ENCODE data around the gene SLC24A1. TPM values are rescaled to one million over a fixed set of nuclear protein-coding genes. Genes with fewer than 3 reads are reported as not detected.

SLC24A1 gene
- total and polyA plus RNA-seq, 2 of the 13 experiments (the other 11 are each of a cell fraction or from before 2014, with no cell fraction given), result 5.9 to 8.3 TPM

DNA sequence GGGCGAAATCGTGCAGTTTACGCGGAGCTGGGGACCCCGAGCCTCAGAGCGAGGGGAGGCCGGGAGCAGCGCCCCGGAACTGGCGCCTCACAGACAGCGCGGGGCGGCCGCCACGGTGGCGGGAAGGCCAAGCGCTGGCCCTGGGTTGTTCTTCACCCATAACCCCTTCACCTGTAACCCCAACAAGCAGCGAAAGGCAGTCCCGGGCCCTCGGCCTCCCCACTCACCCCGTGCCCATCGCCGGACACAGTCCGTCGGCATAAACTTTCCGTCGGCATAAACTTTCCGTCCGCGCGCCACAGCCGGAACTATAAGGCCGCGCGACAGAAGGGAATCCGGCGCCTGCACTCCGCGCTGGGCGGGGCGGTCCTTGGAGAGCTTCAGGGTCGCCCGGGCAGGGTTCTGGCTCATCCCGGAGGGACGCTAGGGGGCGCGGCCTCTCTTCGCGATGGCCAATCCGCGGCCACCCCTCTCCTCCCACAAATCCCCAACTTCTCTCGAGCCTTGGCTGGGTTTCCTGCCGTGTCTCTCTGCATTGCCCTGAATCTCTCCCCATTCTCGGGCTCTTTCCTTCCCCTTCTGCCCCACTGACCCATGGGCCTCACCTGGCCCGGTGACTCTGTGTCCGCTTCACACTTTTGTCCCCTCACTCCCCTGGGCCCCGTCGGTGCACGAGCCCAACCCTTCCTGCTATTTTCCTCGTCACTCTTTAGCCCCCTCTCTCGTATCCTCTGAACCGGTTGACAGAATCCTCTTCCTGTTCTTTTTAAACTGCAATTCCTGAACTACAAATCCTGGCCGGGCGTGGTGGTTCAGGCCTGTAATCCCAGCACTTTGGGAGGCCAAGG lies 10.6 kb upstream of the SLC24A1 start, which contains the start of gene INTS14 (continued):
- TF ChIP-seq, protein P1, sequence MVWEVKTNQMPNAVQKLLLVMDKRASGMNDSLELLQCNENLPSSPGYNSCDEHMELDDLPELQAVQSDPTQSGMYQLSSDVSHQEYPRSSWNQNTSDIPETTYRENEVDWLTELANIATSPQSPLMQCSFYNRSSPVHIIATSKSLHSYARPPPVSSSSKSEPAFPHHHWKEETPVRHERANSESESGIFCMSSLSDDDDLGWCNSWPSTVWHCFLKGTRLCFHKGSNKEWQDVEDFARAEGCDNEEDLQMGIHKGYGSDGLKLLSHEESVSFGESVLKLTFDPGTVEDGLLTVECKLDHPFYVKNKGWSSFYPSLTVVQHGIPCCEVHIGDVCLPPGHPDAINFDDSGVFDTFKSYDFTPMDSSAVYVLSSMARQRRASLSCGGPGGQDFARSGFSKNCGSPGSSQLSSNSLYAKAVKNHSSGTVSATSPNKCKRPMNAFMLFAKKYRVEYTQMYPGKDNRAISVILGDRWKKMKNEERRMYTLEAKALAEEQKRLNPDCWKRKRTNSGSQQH (CRISPR knock-in tag; IDR thresholded peaks at IDR 0.05; ENCODE audit: low read depth), result peak; percentile 96
- TF ChIP-seq, protein P2, sequence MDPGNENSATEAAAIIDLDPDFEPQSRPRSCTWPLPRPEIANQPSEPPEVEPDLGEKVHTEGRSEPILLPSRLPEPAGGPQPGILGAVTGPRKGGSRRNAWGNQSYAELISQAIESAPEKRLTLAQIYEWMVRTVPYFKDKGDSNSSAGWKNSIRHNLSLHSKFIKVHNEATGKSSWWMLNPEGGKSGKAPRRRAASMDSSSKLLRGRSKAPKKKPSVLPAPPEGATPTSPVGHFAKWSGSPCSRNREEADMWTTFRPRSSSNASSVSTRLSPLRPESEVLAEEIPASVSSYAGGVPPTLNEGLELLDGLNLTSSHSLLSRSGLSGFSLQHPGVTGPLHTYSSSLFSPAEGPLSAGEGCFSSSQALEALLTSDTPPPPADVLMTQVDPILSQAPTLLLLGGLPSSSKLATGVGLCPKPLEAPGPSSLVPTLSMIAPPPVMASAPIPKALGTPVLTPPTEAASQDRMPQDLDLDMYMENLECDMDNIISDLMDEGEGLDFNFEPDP (CRISPR knock-in tag; conservative IDR thresholded peaks at IDR 0.05), result no peak
- TF ChIP-seq RAD21 (CRISPR knock-in tag; IDR thresholded peaks at IDR 0.05) (peak; percentile 70), HMG20A (CRISPR knock-in tag; IDR thresholded peaks at IDR 0.05; ENCODE audit: borderline replicate concordance) (peak; percentile 32; the same call in 1 of the 2 replicates), ETV5 (CRISPR knock-in tag; IDR thresholded peaks at IDR 0.05; ENCODE audit: borderline replicate concordance) (peak; percentile 88), NPAS2 (CRISPR knock-in tag; IDR thresholded peaks at IDR 0.05; ENCODE audit: borderline replicate concordance) (peak; percentile 79; the same call in 1 of the 2 replicates), MIXL1 (CRISPR knock-in tag; IDR thresholded peaks at IDR 0.05) (peak; percentile 88), ERF (CRISPR knock-in tag; IDR thresholded peaks at IDR 0.05) (peak; percentile 96), NFE2L2 (IDR thresholded peaks at IDR 0.05; ENCODE audit: low read length) (no peak), ZNF883 (CRISPR knock-in tag; IDR thresholded peaks at IDR 0.05; ENCODE audit: not compliant biosample characterization) (no peak), ARHGAP35 (CRISPR knock-in tag; IDR thresholded peaks at IDR 0.05; ENCODE audit: borderline replicate concordance) (peak; percentile 94), REL (CRISPR knock-in tag; conservative IDR thresholded peaks at IDR 0.05) (peak; percentile 92; the same call in 1 of the 2 replicates), ZNF792 (CRISPR knock-in tag; IDR thresholded peaks at IDR 0.05) (peak; percentile 95; the same call in 1 of the 2 replicates), JUN (CRISPR knock-in tag; IDR thresholded peaks at IDR 0.05) (no peak), ZNF343 (CRISPR knock-in tag; IDR thresholded peaks at IDR 0.05) (peak; percentile 92), TMF1 (CRISPR knock-in tag; IDR thresholded peaks at IDR 0.05; ENCODE audit: low read depth) (0 out of 2 replicates have a peak, but pooled peaks have one; percentile 80), ELF1 (CRISPR knock-in tag; IDR thresholded peaks at IDR 0.05) (peak; percentile 83), SOX6 (IDR thresholded peaks at IDR 0.05) (no peak), SOX6 (CRISPR knock-in tag; IDR thresholded peaks at IDR 0.05) (peak; percentile 71), ZNF709 (CRISPR knock-in tag; IDR thresholded peaks at IDR 0.05) (peak; percentile 15; the same call in 1 of the 2 replicates), DMAP1 (CRISPR knock-in tag; IDR thresholded peaks at IDR 0.05) (peak; percentile 99), ZNF598 (CRISPR knock-in tag; IDR thresholded peaks at IDR 0.05; ENCODE audit: borderline replicate concordance) (0 out of 2 replicates have a peak, but pooled peaks have one; percentile 53)
- TF ChIP-seq, protein P3, sequence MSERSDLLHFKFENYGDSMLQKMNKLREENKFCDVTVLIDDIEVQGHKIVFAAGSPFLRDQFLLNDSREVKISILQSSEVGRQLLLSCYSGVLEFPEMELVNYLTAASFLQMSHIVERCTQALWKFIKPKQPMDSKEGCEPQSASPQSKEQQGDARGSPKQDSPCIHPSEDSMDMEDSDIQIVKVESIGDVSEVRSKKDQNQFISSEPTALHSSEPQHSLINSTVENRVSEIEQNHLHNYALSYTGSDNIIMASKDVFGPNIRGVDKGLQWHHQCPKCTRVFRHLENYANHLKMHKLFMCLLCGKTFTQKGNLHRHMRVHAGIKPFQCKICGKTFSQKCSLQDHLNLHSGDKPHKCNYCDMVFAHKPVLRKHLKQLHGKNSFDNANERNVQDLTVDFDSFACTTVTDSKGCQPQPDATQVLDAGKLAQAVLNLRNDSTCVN (CRISPR knock-in tag; IDR thresholded peaks at IDR 0.05; ENCODE audit: borderline replicate concordance), result peak; percentile 90
- TF ChIP-seq, protein P4, sequence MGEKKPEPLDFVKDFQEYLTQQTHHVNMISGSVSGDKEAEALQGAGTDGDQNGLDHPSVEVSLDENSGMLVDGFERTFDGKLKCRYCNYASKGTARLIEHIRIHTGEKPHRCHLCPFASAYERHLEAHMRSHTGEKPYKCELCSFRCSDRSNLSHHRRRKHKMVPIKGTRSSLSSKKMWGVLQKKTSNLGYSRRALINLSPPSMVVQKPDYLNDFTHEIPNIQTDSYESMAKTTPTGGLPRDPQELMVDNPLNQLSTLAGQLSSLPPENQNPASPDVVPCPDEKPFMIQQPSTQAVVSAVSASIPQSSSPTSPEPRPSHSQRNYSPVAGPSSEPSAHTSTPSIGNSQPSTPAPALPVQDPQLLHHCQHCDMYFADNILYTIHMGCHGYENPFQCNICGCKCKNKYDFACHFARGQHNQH (CRISPR knock-in tag; IDR thresholded peaks at IDR 0.05), result peak; percentile 98
- TF ChIP-seq, protein P5, sequence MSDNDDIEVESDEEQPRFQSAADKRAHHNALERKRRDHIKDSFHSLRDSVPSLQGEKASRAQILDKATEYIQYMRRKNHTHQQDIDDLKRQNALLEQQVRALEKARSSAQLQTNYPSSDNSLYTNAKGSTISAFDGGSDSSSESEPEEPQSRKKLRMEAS (IDR thresholded peaks at IDR 0.05), result peak; percentile 88
- TF ChIP-seq, protein P6, sequence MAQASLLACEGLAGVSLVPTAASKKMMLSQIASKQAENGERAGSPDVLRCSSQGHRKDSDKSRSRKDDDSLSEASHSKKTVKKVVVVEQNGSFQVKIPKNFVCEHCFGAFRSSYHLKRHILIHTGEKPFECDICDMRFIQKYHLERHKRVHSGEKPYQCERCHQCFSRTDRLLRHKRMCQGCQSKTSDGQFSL (CRISPR knock-in tag; IDR thresholded peaks at IDR 0.05), result 0 out of 2 replicates have a peak, but pooled peaks have one; percentile 30
